ENCODE measurements around the gene PIGH. TPM values are rescaled to one million over a fixed set of nuclear protein-coding genes. Genes with fewer than 3 reads are reported as not detected.

The PIGH gene
- total RNA-seq, 2 donors from 2014 or later = 4.5 to 7.5 TPM

GRCh38 chr14:67577909-67578749 is 21.9 kb downstream of the PIGH start:
- H3K36me3 ChIP-seq (ENCODE audit: control insufficient read depth, insufficient read depth, low read length) = peaks cover 13% of the 10 kb centered on the region
- TF ChIP-seq CTCF (conservative IDR thresholded peaks at IDR 0.05) = no peak
- H3K9ac ChIP-seq (ENCODE audit: extremely low read depth, low read length, poor library complexity, severe bottlenecking) = no peak overlapping the region
- no peak overlapping the region for H3K27ac ChIP-seq (ENCODE audit: low read depth, low read length)
- no peaks in the 10 kb centered on the region for H3K27me3 ChIP-seq (ENCODE audit: control insufficient read depth, insufficient read depth, low read length, poor library complexity, severe bottlenecking)
- Mint-ChIP-seq H3K4me3 (no peak overlapping the region), H3K4me1 (no peaks in the 10 kb centered on the region), H3K27ac (no peak overlapping the region), H3K9me3 (no peaks in the 10 kb centered on the region), H3K27me3 (ENCODE audit: insufficient read depth) (no peaks in the 10 kb centered on the region), H3K36me3 (ENCODE audit: low read depth) (peaks cover 42% of the 10 kb centered on the region)
- no peak for DNase-seq
- H3K4me1 ChIP-seq (ENCODE audit: control insufficient read depth, insufficient read depth, low read length) = no peaks in the 10 kb centered on the region
- no peaks in the 10 kb centered on the region for H3K9me3 ChIP-seq (ENCODE audit: control insufficient read depth, low read length)
- H3K4me3 ChIP-seq (ENCODE audit: low read length) = no peak overlapping the region
- WGBS, 2 experiments (ENCODE audit: insufficient coverage in 1 of 2, insufficient read length in 1 of 2) = 93 to 100% methylated on average over 8 to 16 of the region's 16 CpGs

GRCh38 chr14:67577181-67577808 is 22.8 kb downstream of the PIGH start:
- H3K36me3 Mint-ChIP-seq (ENCODE audit: low read depth) = peaks cover 45% of the 10 kb centered on the region
- H3K36me3 ChIP-seq (ENCODE audit: control insufficient read depth, insufficient read depth, low read length) = peaks cover 14% of the 10 kb centered on the region

More at GRCh38 chr14:67577181-67577808, 22.8 kb downstream of the PIGH start:
- WGBS, 2 experiments (ENCODE audit: insufficient coverage in 1 of 2, insufficient read length in 1 of 2) = 71 to 83% methylated on average over 6 to 13 of the region's 13 CpGs
- H3K9me3 Mint-ChIP-seq = no peaks in the 10 kb centered on the region
- H3K9ac ChIP-seq (ENCODE audit: extremely low read depth, low read length, poor library complexity, severe bottlenecking) = no peak overlapping the region
- H3K27ac Mint-ChIP-seq = no peak overlapping the region
- no peak overlapping the region for H3K27ac ChIP-seq (ENCODE audit: low read depth, low read length)
- no peak for DNase-seq
- no peak for TF ChIP-seq CTCF (conservative IDR thresholded peaks at IDR 0.05)
- H3K4me3 Mint-ChIP-seq = no peak overlapping the region
- H3K9me3 ChIP-seq (ENCODE audit: control insufficient read depth, low read length) = no peaks in the 10 kb centered on the region
- H3K27me3 ChIP-seq (ENCODE audit: control insufficient read depth, insufficient read depth, low read length, poor library complexity, severe bottlenecking) = no peaks in the 10 kb centered on the region
- no peak overlapping the region for H3K4me3 ChIP-seq (ENCODE audit: low read length)
- H3K4me1 ChIP-seq (ENCODE audit: control insufficient read depth, insufficient read depth, low read length) = no peaks in the 10 kb centered on the region
- no peaks in the 10 kb centered on the region for H3K27me3 Mint-ChIP-seq (ENCODE audit: insufficient read depth)
- no peaks in the 10 kb centered on the region for H3K4me1 Mint-ChIP-seq
